ENCODE data around the gene BHLHE40. TPM values are rescaled to one million over a fixed set of nuclear protein-coding genes. Genes with fewer than 3 reads are reported as not detected.

The BHLHE40 gene
- total RNA-seq = 10 to 100 TPM; 40.8 to 74.0 TPM
- long read RNA-seq, transcript BHLHE40-201 (5 exons, 3,473 nt) = major isoform, 18 of 53 reads
- long read RNA-seq, partial matches to known transcripts = 4 of 53 reads
- long read RNA-seq, other reads (novel, unspliced or antisense) = 31 of 53 reads

DNA sequence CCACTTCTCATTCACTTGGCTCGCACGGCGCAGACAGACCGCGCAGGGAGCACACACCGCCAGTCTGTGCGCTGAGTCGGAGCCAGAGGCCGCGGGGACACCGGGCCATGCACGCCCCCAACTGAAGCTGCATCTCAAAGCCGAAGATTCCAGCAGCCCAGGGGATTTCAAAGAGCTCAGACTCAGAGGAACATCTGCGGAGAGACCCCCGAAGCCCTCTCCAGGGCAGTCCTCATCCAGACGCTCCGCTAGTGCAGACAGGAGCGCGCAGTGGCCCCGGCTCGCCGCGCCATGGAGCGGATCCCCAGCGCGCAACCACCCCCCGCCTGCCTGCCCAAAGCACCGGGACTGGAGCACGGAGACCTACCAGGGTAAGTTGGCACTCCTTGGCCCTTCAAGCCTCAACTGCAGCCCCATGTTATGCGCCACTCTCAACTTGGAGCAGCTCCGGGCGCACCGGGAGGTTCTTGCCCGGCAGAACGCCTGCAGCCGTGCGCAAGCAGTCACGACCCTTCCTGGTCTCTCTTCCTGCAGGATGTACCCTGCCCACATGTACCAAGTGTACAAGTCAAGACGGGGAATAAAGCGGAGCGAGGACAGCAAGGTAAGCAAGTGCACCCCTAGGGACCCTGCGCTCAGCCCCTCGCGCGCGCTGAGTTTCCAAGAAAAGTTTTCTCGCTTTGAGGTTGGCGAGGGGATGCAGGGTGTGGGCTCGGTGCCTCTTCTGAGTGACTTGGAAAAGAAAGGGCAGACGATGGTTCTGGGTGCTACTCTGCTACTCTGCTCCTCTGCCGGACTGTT lies at the start of gene BHLHE40:
Gene BHLHE40 (plus strand): TSS at position 10 of the 801 bp plus-strand sequence. CDS start 282 bp downstream, at position 292.
- intact Hi-C loops (cut with DNase I, micrococcal nuclease) = no loop called here
- peak; percentile 36 for ATAC-seq
- DNase-seq = peak in 1 of 2 donors; percentile 45

DNA sequence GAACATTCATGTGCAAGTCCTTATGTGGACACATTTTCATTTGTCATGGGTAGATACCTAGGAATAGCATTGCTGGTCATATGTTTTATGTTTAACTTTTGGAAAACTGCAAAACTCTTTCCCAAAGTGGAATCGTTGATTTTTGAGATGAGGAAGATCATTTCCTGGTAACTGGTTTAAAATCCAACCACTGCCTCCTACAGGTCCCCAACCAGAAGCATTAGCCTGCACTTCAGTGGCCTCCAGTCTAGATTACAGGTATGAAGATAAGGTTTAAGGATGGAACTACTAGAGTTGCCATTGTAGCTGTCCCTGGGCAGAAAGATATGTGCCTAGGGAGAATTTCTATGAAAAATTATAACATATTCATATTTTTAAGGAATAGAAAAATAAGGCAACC lies 48.7 kb upstream of the BHLHE40 start:
- no peak for ATAC-seq
- DNase-seq = no peak
- intact Hi-C loops (cut with DNase I, micrococcal nuclease) = no loop called here

DNA sequence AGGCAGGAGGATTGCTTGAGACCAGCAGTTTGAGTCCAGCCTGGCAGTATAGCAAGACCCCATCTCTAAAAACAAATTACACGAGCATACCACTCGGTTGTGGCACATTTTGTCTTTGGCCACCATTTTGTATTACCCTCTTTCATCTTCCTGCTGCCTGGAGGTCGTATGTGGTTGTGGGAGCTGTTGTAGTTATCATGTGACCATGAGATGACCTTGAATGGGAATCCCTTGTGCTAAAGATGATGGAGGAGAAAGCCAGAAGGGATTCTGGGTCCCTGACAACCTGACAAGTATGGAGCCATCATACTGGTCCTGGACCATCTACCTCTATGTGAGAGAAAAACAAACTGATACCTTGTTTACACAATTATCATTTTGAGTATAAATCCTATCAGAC lies 45.2 kb upstream of the BHLHE40 start:
- intact Hi-C loops (cut with DNase I, micrococcal nuclease) = no loop called here
- no peak for DNase-seq
- ATAC-seq = no peak

DNA sequence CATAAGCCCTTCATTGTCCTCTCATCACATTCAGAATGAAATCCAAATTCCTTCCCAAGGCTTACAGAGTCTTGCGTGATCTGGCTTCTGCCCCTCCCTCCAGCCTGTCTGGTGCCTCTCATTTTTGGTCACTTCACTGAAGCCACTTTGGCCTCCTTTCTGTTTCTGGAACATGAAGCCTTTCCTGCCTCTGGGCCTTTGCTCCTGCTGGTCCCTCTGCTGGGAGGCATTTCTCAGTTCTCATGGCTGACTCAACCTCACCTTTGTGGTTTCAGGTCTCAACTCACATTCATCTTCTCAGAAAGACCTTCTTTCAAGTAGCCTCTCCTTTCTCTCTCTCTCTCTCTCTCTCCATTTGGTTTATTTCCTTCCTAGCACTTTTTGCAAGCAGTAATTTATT lies 43.9 kb upstream of the BHLHE40 start:
- intact Hi-C loops (cut with DNase I, micrococcal nuclease) = no loop called here
- DNase-seq (no peak), ATAC-seq (no peak)

DNA sequence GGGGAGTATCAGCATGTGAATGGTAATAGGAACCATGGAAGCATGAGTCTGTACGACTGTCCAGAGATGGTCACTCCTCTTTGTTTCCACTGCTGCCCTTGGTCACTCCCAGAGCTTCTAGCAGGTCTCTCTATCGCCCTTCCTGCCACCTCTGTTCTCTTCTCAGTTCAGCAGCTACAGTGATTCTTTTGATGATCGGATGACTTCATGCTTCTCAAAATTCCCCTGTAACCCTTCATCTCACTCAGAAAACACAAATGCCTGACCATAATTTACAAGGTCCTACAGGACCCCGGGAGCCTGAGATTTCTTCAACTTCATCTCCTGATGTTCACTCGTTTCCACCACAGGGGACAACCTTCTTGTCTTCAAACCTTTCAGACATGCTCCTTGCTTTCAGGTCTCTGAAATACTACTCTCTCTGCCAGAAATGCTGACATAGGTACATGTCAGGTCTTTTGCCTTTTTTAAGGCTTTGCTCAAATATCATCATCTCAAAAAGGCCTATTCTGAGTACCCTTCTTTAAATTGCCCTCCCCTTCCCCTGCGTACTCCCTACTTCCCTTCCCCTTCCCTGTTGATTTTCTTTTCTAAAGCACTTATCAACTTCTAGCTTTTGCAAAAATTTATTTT lies 42.1 kb upstream of the BHLHE40 start:
- ATAC-seq (no peak), DNase-seq (no peak)
- intact Hi-C loops (cut with DNase I, micrococcal nuclease) = no loop called here

DNA sequence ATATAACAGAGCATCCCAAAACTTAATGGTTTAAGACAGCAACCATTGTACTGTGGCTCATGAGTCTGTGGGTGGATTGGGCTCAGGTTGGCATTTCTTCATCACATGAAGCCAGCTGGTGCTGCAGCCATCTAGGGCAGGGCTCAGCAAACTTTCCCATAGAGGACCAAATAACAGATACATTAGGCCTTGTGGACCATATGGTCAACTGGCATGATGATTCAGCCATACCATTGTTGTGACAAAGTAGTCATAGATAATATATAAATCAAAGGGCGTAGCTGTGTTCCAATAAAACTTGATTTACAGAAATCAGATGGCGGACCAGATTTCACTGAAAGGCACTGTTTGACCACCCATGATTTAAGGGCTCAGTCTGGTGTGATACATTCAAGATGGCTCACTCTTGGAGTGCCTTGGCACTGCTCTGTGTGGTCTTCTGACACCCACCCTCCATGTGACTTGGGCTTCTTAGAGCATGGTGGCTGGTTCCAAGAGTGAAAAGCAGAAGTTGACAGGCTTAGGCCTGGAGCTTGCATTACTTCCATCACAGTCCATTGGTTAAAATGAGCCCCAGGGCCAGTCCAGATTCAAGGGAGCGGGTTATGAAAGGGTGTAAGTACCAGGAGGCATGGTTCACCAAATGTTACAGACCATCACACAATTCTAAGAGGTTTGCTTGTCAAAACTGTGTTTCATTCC lies 40.8 kb upstream of the BHLHE40 start:
- intact Hi-C loops (cut with DNase I, micrococcal nuclease) = no loop called here
- ATAC-seq = no peak
- DNase-seq = no peak

DNA sequence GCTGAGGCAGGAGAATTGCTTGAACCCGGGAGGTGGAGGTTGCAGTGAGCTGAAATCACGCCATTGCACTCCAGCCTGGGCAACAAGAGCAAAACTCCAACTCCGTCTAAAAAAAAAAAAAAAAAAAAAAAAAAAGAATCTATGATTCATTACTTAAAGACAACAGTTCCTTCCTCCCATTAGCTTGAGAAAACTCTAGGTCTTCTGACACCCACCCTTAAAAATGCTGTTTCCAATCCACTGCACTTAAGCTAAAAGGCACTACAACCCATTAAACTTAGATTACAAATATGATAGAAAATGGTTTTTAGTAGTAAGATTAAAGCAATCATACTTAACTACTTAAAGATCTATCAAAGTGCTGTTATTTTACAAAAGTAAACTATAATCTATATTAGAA lies 40.0 kb upstream of the BHLHE40 start:
- ATAC-seq (no peak), DNase-seq (no peak)
- intact Hi-C loops (cut with DNase I, micrococcal nuclease) = no loop called here

DNA sequence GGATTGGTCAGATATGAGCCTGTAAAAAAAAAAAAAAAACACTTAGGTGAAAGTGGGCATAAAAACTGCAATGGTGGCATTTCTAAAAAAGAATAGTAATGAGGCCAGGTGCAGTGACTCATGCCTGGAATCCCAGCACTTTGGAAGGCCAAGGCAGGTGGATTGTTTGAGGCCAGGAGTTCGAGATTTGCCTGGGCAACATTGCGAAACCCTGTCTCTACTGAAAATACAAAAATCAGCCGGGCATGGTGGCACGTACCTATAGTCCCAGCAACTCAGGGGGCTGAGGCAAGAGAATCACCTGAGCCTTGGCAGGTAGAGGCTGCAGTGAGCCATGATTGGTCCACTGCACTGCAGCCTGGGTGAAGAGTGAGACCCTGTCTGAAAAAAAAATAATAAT lies 38.3 kb upstream of the BHLHE40 start:
- DNase-seq (no peak), ATAC-seq (no peak)
- intact Hi-C loops (cut with DNase I, micrococcal nuclease) = no loop called here

DNA sequence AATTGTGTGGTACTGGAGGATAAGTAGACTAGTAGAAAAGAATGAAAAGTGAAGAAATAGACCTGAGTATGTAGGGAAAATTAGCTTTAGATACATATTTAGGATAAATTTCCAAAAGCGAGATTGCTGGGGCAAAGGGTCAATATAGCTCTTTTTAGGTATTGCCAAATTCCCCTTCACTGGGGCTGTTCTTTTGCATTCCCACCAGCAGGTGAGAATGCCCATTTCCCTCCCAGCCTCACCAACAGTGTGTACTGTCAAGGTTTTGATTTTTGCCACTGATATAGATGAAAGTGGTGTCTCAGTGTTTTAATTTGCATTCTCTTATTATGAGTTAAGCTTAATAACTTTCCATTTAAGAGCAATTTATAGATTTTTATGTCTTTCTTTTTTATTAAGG lies 35.7 kb upstream of the BHLHE40 start:
- ATAC-seq = no peak
- DNase-seq = no peak
- intact Hi-C loops (cut with DNase I, micrococcal nuclease) = no loop called here

DNA sequence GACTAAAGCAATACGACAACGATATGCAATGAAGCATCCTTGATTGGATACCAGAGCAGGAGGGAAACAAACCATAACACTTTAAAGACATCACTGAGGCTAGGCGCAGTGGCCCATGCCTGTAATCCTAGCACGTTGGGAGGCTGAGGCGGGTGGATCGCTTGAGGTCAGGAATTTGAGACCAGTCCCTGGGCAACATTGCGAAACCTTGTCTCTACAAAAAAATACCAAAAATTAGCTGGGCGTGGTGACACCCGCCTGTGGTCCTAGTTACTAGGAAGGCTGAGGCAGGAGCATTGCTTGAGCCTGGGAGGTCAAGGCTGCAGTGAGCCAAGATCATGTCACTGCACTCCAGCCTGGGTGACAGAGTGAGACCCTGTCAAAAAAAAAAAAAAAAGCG lies 33.9 kb upstream of the BHLHE40 start:
- intact Hi-C loops (cut with DNase I, micrococcal nuclease) = no loop called here
- ATAC-seq (no peak), DNase-seq (no peak)

DNA sequence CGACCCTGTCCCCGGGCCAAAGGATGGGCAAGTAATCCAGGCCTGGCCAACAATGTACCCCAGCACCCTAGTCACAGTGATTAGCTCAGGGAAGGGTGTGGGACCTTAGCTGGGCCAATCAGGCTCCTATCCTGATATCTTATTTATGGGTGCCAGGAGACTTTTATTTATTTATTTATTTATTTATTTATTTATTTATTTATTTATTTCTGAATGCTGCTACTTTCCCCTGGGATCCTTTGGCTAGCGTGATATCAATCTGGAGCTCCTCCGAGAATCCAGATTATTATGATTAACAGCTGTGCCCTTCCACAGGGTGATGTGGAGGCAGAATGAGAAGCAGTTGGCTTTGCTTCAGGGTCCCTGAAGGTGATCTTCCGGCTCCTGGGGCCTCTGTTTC lies 32.2 kb upstream of the BHLHE40 start:
- DNase-seq (no peak), ATAC-seq (no peak)
- intact Hi-C loops (cut with DNase I, micrococcal nuclease) = no loop called here

DNA sequence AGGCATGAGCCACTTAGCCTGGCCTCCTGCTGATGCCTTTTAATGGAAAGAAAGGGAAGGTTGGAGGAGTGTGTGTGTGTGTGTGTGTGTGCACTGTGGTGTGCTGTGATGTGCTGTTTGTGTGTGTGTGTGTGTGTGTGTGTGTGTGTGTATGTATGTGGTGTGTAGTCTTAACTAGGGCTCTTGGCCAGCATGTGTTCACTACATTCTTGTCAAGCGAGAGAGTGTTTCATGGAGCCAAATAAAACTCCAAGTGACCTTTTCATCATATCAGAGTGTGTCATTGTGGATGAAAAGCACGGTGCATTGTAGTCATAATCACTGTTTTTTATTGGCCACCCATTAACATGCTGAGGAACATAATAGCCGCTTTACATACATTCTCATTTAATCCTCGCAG lies 30.8 kb upstream of the BHLHE40 start:
- ATAC-seq = no peak
- intact Hi-C loops (cut with DNase I, micrococcal nuclease) = no loop called here
- DNase-seq = no peak

DNA sequence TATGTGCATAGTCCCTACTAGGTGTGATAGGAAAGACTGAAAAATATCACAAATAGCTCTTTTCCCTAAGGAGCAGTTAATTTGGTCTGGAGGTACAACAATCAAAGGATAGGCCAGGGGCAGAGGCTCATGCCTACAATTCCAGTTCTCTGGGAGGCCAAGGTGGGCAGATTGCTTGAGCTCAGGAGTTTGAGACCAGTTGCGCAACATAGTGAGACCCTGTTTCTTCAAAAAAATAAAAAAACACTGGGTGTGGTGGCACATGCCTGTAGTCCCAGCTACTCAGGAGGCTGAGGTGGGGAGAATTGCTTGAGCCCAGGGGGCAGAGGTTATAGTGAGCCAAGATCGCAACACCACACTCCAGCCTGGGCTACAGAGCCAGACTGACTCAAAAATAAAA lies 30.2 kb upstream of the BHLHE40 start:
- ATAC-seq (no peak), DNase-seq (no peak)
- intact Hi-C loops (cut with DNase I, micrococcal nuclease) = no loop called here

DNA sequence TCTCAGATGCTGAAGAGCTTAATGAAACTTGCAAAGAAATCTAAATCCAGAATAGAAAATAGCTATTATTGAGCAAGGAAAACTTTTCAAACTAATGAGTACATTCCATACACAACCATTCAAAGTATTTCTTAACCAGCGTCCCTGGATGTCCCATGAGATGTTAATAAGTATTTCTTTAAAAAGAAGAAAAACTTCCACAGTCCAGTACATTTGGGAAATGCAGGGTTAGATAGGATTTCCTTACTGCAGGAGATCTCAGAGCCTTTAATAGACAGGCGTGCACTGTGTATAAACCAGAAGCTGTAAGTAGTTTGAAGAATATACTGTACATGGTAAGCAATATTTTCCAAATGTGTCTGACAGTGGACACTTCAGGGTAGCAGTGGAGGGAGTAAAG lies 29.6 kb upstream of the BHLHE40 start:
- ATAC-seq (no peak), DNase-seq (no peak)
- intact Hi-C loops (cut with DNase I, micrococcal nuclease) = no loop called here

DNA sequence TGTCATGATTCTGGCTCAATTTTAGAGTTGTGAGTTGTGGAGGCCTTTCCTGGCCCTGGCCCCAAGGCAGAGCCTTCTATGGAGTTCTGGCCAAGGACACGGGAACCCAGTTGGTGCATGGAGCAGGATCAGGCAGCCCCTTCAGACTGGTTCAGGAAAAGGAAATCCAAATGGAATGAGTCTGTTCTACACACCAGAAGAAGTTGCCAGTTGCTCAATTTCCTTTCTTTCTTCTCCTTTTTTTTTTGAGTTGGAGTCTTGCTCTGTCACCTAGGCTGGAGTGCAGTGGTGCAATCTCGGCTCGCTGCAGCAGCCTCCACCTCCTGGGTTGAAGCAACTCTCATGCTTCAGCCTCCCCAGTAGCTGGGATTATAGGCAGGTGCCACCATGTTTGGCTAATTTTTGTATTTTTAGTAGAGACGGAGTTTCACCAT lies 28.9 kb upstream of the BHLHE40 start:
- no peak for ATAC-seq
- DNase-seq = no peak
- intact Hi-C loops (cut with DNase I, micrococcal nuclease) = no loop called here

DNA sequence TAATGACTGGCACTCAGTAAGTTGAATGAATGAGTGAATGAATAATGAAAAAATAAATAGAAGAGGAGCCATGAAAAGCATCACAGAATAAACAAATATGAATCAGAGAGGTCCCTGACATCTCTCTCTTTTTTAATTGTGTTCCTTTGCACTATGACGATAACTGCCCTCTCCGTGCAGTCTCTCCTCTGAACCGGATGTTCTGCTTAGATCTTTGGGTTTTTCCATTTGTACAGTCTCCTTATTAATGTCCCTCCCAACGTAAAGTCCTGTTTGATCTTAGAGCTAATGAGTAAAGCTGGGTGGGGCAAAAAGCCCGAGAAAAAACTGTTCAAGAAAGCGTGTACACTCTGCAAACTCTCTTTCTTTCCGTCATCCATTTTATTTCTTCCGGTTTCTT lies 28.3 kb upstream of the BHLHE40 start:
- intact Hi-C loops (cut with DNase I, micrococcal nuclease) = no loop called here
- no peak for DNase-seq
- no peak for ATAC-seq

DNA sequence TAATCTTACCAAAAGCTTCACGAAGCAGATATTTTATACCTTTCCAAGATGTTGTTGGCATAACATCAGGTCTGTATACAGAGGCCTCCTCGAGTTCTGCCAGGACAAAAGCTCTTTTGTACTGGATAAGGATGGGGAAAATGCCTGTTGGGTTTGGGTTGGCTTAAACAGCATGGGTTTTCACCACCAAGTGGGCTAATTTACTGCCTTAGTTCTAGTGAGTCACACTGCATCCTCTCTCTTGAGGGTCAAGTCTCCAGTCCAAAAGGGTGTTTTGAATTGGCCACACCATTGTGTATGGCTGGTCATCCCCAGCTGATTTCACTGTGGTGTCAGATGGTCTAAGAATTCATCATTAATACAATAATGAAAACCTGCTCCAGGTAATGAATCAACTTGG lies 26.1 kb upstream of the BHLHE40 start:
- intact Hi-C loops (cut with DNase I, micrococcal nuclease) = no loop called here
- no peak for DNase-seq
- ATAC-seq = no peak

DNA sequence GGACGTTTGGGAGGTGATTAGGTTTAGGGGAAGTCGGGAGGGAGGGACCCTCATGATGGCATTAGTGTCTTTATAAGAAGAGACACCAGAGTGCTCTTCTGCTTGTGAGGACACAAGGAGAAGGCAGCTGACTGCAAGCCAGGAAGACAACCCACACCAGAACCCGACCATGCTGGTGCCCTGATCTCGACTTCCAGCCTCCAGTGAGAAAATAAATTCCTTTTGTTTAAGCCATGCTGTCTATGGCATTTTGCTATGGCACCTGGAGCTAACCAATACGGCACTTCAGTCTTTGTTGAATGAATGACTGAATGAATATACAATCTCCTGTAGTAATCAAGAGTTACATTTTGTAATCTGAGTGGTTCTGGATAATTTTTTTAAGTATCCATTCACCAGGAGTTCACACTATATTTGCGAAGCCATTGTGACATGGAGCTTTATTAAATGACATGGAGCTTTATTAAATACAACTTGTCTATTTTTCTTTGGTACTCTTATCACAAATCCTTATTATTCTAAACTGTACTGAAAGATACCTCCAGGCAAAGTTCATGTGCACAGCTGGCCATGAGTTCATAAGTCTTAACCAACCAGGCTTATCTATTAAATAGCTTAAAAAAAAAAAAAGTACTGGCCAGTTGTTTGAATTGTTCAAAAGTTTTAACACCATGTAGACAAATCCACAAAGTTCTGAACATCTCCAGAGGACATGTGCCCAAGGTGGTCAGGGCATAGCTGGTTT lies 24.8 kb upstream of the BHLHE40 start:
- DNase-seq (no peak), ATAC-seq (no peak)
- intact Hi-C loops (cut with DNase I, micrococcal nuclease) = no loop called here

DNA sequence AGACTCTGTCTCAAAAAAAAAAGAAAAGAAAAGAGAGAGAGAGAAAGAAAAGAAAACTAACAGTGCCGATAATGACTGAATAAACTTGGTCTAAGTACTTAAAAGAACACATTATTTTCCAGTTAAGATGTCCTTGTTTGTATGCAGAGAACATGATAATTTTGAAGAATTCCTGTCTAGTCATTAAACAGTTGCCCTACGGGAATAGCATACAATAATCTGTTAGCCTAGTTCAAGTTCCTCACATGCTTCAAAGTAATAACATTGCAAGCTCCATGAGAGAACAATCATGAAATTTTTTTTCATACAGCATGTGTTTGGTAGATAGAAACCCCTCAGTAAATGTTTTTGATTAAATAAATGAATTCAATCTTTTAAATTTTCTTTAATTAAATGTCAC lies 23.1 kb upstream of the BHLHE40 start:
- DNase-seq = no peak
- intact Hi-C loops (cut with DNase I, micrococcal nuclease) = no loop called here

More for the DNA sequence above, 23.1 kb upstream of the BHLHE40 start:
- no peak for ATAC-seq
